Activated gamma-delta T cell treated with anti-CD3 and anti-CD28 coated beads, Interleukin-2, amount 50 U/mL, for 16 hours (primary cell): ENCODE results near the gene DMKN.
"Not testable (repeated sequence)": the region's sequence is repeated elsewhere in the genome, so short reads cannot be mapped to it uniquely, and the experiment has no call there.

Source experiments
- DNase-seq: peaks from one replicate; pipeline ENCODE4 v3.0.0-alpha.2; 2020; ENCODE audit warnings: low read depth

DMKN gene

GRCh38 chr19:35495107-35496064 is 18.1 kb downstream of the DMKN start:
- DNase-seq, result peak; percentile 47

- DNase-seq, result no peak
Observed at GRCh38 chr19:35493971-35494370, 19.5 kb downstream of the DMKN start.

DNA sequence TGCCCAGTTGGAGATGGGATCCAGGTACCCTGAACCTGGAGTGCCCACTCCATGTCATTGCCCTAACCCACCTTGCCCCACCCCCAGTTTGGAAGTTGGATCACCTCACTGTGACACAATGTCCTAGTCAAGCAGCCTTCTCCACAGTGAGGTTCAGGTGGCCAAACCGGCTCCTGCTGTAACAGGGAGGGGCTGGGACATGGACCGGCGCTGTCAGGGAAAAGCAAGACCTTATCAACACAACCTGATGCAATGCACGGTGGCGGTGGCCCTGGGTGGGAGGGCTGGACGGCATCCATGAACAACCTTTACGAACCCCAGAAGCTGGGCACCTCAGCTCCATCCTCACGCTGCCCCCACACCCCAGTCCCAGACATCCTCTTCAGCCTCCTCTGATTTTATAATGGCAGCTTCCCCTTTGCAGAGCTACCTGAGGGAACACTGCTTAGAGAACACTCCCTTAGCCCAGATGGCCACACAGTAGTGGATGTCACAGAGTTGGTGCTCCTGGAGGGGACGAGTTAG is 21.6 kb downstream of the DMKN start:
- no peak for DNase-seq

GRCh38 chr19:35490364-35490763 is 23.1 kb downstream of the DMKN start, which contains the start of gene KRTDAP:
Gene KRTDAP, minus strand, starts transcription at chr19:35490464. Its CDS starts 22 bp downstream, at chr19:35490442.
- DNase-seq, result no peak

DNA sequence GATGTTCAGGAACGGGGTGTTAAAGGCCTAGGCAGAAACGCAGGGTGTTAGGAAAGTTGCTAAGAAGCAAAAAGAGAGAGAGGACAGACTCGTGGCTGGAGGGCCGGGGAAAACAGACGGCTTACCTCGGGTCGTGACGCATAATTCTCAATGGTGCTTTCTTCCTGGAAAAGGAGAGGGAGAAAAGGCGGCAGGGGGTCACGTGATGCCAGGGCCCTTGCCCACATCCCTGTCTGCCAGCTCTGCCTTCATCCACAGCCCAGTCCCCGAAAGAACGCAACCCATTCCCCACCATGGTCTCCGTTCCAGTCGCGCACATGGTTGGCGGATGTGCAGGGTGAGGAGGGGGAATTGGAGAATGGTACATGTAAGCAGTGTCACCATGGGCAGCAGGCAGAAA is 24.8 kb downstream of the DMKN start:
- no peak for DNase-seq

GRCh38 chr19:35487656-35488182 is 25.7 kb downstream of the DMKN start:
- no peak for DNase-seq

DNA sequence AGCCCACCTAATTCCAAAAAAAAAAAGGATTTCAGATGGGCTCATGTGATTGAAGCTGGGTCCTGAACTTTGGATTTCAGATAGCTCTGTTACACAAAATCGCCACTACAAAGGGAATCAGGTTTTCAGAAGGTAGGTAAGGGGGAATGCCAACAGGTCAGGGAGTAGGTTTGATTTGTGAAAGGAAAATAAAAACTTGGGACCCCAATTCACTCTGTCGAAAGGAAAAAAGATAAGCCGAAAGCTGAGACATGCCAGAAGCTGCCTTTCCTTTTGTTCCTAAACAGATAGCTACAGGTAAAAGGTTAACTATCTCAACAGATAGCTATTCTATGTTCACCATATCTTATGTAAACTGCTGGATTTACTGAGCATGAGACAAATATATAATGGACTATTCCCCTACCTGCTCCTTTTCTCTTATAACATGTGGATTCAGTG is 27.2 kb downstream of the DMKN start:
- no peak for DNase-seq

GRCh38 chr19:35484252-35485036 is 29.0 kb downstream of the DMKN start:
- DNase-seq, result no peak

- DNase-seq, result no peak
Observed at GRCh38 chr19:35483089-35483488, 30.4 kb downstream of the DMKN start.

- no peak for DNase-seq
Observed at GRCh38 chr19:35478794-35479677, 34.4 kb downstream of the DMKN start.

DNA sequence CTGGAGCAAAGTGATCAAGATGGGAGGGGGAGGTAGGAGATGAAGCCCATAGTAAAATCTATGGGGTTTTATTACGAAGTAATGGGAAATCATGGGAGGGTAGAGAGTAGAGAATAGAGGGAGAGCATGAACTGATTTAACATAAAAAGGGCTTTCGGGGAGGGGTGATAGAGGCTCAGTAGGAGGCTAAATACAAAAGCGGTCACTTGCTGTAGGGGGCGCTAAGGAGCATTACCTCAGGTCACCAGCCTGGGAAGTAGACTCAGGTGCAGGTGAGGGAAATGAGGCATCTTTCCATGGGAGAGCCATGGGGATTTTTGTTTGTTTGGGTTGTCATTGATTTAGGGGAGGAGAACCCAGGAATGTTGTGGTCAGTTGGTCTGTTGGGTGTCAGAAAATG is 37.3 kb downstream of the DMKN start:
- no peak for DNase-seq

- DNase-seq, result not testable (repeated sequence)
Observed at GRCh38 chr19:35474594-35474993, 38.9 kb downstream of the DMKN start.

GRCh38 chr19:35474104-35474503 is 39.3 kb downstream of the DMKN start:
- no peak for DNase-seq

DNA sequence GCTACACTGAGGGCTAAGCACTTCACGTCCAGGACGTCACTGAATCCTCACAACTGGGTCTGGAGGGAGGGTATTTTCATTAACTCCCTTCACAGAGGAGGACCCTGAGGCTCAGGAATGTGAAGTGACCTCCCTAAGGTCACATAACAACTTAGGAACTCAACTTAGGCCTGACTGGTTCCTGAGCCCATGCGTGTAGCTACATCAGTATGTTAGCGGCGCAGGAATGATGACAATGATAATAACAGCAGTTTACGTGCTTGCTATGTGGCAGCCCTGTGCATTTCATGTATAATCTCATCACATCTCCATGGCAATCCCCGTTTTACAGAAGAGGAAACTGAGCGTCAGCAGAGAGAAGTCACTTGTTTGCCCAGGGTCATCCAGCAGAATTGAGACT is 41.5 kb downstream of the DMKN start:
- no peak for DNase-seq

DNA sequence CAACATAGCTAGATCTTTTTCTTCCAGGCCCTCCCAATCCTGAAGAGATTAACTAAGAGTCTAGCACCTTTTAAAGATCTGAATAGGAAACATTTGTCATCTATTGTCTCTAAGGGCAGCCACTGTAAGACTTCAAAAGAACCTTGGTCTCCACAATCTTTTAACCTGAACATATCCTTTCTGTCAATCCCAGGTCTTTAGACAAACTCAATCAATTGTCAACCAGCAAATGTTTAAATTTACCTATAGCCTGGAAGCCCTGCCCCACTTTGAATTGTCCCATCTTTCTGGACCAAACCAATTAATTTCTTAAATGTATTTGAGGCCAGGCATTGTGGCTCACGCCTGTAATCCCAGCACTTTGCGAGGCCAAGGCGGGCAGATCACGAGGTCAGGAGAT is 42.4 kb downstream of the DMKN start:
- DNase-seq, result not testable (repeated sequence)

DNA sequence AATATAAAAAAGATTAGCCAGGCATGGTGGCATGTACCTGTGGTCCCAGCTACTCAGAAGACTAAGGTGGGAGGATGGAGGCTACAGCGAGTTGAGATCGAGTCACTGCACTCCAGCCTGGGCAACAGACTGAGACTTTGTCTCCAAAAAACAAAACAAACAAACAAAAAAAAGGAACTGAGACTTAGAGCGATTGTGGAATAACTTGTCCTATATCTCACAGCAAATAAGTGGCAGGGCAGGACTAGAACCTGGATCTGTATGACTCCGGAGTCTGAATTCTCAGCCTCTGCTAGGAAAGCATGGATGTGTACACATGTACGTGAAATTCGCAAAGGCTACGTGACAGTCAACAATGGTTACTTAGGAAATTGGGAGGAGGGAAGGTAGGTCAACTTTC is 43.3 kb downstream of the DMKN start:
- no peak for DNase-seq

DNA sequence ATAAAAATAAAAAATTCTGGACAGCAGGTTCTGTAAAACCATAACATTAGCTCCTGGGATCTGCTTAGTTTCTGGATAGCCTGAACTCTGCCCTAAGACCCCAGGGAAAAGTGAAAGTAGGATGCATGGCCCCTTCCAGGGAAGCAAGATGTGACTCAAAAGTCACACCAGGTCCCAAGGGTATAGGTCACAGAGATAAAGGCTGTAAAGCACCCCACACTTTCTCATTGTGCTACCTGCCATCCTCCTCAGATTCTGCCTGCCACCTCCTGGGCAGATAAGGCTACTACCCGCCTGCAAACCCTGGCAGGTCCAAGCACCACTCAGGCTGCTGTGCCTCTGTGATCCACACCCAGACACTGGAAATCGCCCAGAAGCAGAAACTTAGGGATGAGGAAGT is 44.8 kb downstream of the DMKN start:
- peak; percentile 49 for DNase-seq

- no peak for DNase-seq
Observed at GRCh38 chr19:35466259-35466658, 47.2 kb downstream of the DMKN start.

DNA sequence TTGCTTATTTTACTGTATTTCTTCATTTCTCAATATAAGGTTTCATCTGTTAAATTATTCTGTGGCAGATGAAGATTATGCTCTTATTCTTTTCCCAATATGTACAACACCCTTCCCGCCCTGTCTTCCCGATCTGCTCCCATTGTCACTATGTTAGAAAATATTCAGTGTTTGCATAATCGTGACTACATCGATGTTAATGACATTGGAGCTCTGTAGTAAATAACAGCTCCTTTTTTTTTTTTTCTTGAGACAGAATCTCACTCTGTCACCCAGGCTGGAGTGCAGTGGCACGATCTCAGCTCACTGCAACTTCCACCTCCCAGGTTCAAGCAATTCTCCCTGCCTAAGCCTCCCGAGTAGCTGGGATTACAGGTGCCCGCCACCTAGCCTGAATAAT is 50.5 kb downstream of the DMKN start:
- DNase-seq, result not testable (repeated sequence)

- DNase-seq, result peak; percentile 26
Observed at GRCh38 chr19:35462476-35462953, 50.9 kb downstream of the DMKN start.

DNA sequence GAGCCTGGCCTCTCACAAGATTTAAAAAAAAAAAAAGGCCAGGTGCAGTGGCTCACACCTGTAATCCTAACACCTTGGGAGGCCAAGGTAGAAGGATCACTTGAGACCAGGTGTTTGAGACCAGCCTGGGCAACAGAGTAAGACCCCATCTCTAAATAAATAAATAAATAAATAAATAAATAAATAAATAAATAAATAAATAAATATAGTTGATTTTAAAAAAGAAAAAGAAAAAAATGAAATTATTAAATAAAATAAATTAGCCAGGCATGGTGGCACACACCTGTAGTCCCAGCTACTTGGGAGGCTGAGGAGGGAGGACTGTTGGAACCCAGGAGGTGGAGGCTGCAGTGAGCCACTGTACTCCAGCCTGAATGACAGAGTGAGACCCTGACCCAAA is 51.7 kb downstream of the DMKN start:
- not testable (repeated sequence) for DNase-seq
